ENCODE data around the gene KCNK6.

DNA sequence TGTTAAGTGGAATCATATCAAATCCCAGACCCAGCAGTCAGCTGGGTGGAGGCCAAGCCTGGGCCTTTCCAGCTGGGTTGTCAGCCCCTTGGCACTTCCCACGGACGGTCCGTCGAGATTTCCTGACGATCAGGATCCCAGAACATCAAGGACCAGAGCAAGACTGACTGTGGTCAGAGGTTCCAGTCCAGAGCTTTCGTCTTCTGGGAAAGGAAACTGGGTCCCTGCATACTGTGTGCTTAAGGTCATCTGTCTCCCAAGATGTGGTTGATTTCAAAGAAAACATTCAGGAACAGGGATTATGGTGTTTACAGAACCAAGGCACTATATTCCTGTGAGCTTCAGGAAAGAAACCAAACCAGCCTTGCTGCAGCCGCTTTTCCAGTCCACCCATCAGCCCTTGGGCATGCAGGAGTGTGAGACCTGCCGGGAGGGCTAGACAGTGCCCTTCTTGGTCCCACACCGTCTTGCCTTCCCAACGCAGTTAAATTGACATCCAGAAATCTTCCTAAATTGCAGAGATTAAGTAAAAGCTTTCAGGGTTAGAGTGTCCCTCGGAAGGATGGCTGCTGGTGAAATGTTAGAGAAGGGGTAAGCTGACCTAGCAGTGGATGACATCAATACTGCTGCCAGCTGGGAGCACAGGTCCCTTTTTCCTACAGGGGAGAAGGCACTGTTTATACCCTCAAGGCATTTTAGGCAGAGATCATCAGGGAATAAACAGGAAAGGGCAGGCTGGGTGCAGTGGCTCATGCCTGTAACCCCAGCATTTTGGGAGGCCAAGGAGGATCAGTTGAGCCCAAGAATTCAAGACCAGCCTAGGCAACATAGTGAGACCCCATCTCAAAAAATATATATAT, 20.6 kb upstream of the KCNK6 start:
- TF ChIP-seq, protein P1, sequence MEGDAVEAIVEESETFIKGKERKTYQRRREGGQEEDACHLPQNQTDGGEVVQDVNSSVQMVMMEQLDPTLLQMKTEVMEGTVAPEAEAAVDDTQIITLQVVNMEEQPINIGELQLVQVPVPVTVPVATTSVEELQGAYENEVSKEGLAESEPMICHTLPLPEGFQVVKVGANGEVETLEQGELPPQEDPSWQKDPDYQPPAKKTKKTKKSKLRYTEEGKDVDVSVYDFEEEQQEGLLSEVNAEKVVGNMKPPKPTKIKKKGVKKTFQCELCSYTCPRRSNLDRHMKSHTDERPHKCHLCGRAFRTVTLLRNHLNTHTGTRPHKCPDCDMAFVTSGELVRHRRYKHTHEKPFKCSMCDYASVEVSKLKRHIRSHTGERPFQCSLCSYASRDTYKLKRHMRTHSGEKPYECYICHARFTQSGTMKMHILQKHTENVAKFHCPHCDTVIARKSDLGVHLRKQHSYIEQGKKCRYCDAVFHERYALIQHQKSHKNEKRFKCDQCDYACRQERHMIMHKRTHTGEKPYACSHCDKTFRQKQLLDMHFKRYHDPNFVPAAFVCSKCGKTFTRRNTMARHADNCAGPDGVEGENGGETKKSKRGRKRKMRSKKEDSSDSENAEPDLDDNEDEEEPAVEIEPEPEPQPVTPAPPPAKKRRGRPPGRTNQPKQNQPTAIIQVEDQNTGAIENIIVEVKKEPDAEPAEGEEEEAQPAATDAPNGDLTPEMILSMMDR (IDR thresholded peaks at IDR 0.05; ENCODE audit: low read depth, low read length), result no peak
- TF ChIP-seq, protein P2, sequence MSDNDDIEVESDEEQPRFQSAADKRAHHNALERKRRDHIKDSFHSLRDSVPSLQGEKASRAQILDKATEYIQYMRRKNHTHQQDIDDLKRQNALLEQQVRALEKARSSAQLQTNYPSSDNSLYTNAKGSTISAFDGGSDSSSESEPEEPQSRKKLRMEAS (IDR thresholded peaks at IDR 0.05; ENCODE audit: low read depth, low read length), result no peak
- TF ChIP-seq POLR2A (IDR thresholded peaks at IDR 0.05; ENCODE audit: extremely low read depth, insufficient read length) (no peak), MYC (IDR thresholded peaks at IDR 0.05; ENCODE audit: low read depth, low read length) (no peak)
